ENCODE measurements around the gene VPS51.
A peak's percentile ranks its signal among the peaks of the same experiment; 100 is the strongest.
"Not testable (repeated sequence)": the region's sequence is repeated elsewhere in the genome, so short reads cannot be mapped to it uniquely, and the experiment has no call there.

The VPS51 gene

DNA sequence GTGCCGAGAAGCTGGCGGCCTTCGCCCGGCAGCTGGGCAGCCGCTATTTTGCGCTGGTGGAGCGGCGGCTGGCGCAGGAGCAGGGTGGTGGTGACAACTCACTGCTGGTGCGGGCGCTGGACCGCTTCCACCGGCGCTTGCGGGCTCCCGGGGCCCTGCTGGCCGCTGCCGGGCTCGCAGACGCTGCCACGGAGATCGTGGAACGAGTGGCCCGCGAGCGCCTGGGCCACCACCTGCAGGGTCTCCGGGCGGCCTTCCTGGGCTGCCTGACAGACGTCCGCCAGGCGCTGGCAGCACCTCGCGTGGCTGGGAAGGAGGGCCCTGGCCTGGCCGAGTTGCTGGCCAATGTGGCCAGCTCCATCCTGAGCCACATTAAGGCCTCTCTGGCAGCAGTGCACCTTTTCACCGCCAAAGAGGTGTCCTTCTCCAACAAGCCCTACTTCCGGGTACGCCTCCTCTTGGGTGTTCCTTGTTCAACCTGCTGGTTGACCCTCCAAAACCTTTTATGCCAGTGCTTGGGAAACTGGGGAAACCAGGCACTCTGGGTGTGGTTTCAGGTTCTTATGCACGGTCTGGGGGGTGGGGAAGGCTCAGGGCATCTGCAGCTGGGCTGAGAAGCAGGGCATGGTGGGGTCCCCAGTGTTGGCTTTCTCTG lies 12.6 kb downstream of the VPS51 start:
- FAIRE-seq, result no peak

DNA sequence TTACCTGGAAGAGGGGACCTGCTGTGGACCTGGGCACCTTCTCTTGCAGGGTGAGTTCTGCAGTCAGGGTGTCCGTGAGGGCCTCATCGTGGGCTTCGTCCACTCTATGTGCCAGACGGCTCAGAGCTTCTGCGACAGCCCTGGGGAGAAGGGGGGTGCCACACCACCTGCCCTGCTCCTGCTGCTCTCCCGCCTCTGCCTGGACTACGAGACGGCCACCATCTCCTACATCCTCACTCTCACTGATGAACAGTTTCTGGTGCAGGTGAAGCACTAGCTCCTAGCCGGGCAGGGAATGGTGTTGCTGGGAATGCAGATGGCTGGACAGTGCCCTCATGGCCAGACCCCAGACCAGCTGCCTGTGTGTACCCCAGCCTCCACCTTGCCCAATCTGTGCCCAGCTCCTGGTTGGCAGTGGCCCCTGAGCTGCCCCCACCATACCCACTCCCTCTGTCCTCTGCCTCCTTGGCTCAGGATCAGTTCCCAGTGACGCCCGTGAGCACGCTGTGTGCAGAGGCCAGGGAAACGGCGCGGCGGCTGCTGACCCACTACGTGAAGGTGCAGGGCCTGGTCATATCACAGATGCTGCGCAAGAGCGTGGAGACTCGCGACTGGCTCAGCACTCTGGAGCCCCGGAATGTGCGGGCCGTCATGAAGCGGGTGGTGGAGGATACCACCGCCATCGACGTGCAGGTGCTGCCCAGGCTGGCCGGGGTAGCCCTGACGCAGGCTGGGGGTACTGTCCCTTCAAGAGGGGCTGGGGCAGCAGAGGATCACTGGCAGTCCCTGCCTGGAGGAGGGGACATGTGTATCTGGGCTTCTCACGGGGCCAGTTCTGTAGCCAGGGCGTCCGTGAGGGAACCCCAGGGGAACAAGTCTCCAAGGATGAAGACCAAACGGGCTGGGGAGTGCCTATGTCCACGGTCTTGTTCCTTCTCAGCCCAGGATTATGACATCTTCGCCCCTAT lies 13.5 kb downstream of the VPS51 start:
- FAIRE-seq, result no peak

DNA sequence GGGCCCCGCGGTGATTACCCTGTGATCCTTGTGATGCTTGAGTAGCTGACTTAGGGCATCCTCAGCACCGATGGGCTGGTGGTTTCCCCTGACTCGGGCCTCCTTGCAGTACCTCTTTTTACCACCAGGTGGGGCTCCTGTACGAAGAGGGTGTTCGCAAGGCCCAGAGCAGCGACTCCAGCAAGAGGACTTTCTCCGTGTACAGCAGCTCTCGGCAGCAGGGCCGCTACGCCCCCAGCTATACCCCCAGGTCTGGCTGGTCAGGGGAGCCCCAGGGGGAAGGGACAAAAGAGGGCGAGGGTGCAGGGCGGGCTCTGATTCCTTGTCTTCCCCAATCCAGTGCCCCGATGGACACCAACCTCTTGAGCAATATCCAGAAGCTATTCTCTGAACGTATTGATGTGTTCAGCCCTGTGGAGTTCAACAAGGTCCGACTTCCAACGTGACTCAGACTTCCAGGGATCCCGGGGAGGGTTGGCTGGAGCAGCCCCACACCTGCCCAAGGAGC lies 14.4 kb downstream of the VPS51 start:
- FAIRE-seq, result no peak

DNA sequence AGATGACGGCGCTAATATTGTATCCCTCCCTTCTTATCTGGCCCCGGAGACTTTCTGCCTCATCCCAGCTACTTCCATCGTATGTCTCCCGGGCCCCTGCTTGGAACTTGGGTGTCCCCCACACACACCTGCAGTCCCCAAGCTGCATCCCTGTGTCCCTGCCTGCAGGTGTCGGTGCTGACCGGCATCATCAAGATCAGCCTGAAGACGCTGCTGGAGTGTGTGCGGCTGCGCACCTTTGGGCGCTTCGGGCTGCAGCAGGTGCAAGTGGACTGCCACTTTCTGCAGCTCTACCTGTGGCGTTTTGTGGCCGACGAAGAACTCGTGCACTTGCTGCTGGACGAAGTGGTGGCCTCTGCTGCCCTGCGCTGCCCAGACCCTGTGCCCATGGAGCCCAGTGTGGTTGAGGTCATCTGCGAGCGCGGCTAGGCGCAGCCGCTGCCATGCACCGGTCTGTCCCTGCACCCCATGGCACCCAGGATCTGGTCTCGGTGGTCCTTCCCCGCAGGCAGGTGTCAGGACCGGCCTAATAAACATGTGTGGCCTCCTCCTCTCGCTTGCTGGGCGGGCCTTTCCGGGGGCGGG lies 15.2 kb downstream of the VPS51 start:
- no peak for FAIRE-seq

DNA sequence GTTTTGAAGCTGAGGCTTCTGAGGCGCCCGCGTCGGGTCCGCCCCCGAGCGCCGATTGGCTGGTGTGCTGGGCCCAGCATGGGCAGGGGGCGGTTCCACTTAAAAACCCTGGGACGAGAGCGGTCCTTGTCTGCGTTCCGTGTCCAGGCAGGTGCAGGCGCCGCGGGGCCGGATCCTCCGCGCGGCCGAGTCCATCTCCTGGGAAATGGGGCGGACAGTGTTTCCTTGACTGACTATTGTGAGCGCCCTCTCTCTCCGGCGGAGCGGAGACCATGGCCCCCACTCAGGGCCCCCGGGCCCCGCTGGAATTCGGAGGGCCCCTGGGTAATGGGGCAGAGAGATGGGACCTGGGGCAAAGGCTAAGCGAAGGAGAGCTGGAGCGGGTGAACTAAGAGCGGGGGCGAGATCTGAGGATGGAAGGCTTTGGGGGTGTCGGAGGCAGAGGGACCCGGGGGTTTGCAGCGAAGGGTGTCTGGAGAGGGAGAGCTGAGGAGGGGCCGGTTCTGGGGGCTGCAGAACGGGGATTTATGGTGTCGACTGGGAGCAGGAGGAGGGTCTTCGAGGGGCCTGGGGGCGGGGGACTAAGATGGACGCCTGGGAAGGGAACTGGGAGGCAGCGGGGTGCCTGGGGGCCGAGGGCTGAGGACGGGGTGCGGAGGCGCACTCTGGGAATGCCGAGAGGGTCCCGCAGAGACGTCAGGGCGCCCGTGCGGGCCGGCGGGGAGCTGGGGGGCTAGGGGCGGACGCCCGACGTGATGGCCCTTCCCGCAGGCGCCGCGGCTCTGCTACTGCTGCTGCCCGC lies 15.9 kb downstream of the VPS51 start, which contains the start of gene TM7SF2:
TM7SF2 (plus strand) TSS at position 129 of the 802 bp plus-strand sequence; CDS start at position 273, 144 bp downstream.
- no peak for FAIRE-seq

DNA sequence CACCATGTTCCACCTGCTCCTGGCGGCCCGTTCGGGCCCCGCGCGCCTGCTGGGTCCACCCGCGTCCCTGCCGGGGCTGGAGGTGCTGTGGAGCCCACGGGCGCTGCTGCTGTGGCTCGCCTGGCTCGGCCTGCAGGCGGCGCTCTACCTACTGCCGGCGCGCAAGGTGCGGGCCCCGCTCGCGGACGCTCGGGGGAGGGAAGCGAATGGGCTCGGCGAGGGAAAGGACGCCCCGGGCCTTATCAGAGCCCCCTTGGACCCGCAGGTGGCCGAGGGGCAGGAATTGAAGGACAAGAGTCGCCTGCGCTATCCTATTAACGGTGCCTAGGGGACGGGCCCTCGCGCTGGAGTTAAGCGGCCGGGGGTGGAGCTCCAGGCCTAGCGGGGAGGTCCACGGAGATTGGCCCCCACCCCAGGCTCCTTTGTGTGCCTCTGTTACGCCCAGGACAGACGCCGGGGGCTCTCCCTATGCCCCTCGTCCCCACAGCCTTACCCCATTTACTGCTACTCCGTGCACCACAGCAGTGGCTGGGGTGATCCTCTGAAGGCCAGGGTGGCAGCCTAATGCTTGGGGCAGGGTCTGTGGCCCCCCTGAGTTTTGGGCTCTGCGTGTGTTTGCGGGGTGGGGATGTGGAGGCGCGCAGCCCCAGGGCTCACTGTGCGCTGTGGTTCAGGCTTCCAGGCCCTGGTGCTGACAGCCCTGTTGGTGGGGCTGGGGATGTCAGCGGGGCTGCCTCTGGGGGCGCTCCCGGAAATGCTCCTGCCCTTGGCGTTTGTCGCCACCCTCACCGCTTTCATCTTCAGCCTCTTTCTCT lies 16.7 kb downstream of the VPS51 start:
- FAIRE-seq, result no peak

DNA sequence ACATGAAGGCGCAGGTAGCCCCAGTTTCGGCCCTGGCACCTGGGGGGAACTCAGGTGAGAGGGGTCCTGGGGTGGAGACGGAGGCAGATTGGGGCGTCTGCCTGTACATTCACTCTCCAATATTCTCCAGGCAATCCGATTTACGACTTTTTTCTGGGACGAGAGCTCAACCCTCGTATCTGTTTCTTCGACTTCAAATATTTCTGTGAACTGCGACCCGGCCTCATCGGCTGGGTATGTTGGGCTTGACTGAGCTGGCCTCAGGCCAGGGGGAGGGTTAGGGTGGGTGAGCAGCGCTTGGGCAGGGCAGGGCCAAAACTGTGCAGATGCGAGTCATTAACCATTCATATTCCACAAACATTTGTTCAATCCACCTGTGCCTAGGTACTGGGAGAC lies 17.3 kb downstream of the VPS51 start:
- no peak for FAIRE-seq

DNA sequence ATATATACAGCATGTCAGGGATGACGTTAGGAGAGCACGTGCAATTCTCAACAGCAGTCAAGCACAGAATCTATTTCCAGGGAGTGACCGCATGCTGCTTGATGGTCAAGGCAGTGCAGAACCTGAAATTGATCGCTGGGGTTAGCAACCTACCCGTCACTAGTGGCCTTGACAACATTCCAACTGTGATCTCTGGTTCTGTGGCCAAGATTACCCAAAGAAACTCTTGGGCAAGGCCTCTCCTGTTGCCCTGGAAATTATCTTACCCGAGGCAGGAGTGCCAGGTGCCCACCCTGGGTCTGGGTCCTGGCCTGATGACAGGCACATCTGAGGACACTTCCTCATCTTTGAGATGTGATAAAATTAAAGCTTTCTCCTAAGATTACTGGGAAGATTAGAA lies 17.8 kb downstream of the VPS51 start:
- FAIRE-seq, result no peak

DNA sequence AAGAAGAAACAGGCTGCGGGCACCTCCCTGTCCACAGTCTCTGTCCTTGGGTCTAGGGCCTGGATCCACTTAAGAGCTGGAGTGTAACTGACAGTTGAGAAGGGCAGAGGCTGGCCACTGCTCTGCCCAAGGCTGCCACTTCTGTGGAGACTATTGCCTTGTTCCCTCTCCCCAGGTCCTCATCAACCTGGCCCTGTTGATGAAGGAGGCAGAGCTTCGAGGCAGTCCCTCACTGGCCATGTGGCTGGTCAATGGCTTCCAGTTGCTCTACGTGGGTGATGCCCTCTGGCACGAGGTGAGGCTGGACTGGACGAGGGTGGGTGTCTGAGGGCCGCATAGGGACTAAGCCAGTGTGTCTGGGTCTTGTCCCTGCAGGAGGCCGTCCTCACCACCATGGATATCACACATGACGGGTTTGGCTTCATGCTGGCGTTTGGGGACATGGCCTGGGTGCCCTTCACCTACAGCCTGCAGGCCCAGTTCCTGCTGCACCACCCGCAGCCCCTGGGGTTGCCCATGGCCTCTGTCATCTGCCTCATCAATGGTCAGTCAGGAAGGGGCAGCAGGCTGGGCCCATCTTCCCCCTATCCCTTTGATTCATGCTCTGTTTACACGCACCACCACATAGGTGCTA lies 18.6 kb downstream of the VPS51 start:
- FAIRE-seq, result no peak

DNA sequence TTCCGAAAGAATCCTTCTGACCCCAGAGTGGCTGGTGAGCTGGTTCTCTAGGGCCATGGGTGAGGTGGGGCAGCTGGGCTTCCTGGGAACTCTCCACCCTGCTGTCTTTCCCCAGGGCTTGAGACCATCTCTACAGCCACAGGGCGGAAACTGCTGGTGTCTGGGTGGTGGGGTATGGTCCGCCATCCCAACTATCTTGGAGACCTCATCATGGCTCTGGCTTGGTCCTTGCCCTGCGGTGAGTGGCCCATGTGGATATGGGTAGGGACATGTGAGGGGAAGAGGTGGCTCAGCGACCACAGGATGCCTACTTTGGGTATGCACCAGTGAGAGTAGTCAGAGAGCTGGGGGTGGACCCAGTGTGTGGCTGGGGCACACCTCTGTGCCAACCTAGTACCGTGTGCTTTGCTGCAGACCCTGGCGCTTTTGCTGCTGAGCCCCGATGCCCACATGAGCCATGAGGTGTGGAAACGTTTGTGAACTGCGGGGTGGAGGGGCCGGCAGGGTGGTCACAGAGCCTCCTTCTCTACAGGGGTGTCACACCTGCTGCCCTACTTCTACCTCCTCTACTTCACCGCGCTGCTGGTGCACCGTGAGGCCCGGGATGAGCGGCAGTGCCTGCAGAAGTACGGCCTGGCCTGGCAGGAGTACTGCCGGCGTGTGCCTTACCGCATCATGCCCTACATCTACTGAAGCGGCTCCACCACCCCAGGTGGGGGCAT lies 19.5 kb downstream of the VPS51 start:
- no peak for FAIRE-seq

DNA sequence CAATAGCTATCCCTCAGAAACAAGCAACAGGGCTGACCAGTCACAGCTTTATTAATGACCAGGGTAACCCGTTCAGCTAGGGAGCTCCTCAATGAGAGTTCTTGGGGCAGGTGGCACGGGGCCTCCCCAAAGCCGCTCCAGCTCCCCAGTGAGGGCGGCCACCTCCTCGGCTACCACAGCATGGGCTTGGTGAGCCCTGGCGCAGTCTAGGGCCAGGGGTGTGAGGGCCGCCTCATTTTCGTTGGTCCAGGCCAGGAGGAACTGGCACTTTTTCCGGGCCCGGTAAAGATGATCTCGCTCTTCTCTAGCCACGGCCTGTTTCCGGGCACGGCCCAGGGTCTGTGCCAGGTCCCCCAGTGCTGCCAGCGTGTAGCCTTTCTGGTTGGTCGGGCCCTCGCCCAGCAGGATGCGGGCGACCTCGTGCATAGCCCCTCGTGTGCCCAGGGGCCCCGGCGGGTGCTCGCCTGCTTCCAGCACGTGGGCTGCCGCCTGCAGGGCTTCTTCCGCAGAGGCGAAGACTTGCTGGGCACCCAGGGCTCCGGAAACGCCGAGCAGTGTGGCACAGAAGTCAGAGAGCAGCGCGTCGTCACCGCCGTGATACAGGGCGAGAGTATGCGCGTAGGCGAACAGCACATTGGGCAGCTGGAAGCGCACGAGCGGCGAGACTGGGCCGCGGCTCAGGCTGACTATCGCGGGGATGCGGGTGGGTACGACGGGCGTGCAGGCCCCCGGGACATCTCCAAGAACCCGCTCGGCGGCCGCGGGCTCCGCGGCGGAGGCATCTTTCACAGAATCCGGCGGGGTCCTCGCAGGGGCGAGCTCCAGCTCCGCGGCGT lies 20.6 kb downstream of the VPS51 start:
- FAIRE-seq, result no peak

DNA sequence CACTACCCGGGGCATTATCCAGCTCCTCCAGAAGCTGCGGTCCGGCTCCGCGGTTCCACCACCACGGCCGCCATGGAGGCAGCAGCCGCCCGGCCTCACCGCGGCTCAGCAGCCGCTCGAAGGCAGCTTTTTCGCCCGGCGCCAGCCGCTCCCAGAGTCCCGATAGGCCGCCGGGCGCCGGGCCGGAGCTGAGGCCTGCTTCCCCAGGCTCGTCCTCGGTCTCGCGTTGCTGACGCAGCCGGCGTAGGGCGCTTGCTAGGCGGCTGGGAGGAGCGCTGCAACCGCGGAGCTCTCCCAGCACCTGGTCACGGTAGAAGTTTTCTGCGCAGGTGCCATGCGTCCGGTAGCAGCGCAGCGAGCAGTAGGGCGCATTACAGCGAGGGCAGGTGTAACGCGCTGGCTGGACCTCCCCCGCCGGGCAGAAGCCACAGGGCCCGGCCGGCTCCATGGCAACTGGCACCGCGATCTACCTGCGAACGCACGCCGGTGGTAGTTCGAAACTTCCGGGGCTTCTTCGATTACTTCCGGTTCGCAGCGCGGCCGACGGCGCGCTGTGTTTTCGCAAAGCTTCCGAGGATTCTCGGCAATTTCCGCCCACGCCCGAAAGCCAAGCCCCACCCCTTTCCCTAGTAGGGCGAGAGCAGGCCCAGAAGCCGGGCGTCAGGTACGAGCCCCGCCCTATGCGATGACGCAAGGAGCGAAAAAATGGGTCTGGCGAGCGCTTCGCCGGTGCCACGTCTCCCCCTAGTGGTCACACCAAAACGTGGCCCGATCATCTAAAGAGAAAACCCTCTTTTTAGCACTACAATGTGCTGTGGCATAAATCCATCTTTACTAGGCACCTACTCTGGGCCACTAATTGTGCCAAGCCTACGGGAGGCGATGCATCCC lies 21.4 kb downstream of the VPS51 start, which contains the start of gene ZNHIT2:
ZNHIT2 (minus strand) TSS at position 496 of the 891 bp plus-strand sequence; CDS start at position 448, 48 bp downstream.
- FAIRE-seq, result peak; percentile 91

DNA sequence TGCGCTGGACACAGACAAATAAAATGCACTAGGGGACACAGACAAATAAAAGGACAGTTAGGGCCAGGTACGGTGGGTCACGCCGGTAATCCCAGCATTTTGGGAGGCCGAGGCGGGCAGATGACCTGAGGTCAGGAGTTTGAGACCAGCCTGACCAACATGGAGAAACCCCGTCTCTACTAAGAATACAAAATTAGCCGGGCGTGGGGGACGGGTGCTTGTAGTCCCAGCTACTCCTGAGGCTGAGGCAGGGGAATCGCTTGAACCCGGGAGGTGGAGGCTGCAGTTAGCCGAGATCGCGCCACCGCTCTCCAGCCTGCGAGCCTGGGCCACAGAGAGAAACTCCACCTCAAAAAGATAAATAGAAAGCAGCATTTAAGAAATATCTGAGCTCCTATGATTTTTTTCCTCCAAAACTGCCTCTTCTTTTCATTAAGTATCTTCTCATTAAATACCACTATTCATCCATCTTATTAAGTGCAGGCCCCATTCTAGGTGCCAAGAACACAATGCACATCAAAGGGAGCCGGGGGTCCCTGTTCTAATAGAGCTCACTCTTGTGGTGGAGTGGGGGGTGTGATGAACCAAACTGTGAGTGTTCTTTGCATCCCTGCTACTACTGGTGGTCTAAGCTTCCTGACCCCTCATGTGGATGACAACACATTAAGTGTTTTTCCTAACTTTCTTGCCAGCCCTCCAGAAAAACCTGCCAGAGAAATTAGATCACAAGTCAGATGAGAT lies 22.3 kb downstream of the VPS51 start:
- FAIRE-seq, result no peak

DNA sequence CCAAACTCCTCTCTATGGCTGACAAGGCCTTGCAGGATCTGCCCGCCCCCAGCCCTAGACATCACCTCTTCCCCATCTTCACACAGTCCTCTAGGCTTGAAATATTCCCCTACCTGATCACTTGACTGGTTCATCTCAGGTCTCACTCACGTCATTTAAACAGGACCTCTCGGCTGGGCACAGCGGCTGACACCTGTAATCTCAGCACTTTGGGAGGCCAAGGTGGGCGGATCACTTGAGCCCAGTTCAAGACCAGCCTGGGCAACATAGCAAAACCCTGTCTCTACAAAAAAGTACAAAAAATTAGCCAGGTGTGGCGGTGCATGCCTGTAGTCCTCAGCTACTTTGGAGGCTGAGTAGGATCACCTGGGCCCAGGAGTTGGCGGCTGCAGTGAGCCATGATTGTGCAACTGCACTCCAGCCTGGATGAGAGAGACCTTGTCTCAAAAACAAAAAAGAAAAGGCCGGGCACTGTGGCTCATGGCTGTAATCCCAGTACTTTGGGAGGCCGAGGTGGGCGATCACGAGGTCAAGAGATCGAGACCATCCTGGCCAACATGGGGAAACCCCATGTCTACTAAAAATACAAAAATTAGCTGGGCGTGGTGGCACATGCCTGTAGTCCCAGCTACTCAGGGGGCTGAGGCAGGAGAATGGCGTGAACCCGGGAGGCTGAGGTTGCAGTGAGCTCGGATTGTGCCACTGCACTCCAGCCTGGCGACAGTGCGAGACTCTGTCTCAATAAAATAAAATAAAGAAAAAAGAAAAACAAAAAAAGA lies 23.1 kb downstream of the VPS51 start:
- FAIRE-seq, result not testable (repeated sequence)

DNA sequence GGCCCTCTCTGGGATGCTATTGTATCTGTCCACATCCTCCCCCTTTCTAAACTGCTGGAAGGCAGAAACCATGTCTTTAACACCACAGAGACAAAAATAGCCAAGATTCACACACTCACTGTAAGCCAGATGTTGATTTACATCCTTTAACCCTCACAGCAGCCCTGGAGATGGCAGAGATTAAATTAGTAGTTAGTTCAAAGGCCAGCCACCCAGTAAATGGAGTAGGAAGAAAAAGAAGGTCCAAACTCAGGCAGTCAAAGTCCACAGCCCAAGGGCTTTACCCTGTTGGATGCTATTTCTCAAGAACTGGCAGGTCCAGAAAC lies 23.6 kb downstream of the VPS51 start:
- FAIRE-seq, result no peak

DNA sequence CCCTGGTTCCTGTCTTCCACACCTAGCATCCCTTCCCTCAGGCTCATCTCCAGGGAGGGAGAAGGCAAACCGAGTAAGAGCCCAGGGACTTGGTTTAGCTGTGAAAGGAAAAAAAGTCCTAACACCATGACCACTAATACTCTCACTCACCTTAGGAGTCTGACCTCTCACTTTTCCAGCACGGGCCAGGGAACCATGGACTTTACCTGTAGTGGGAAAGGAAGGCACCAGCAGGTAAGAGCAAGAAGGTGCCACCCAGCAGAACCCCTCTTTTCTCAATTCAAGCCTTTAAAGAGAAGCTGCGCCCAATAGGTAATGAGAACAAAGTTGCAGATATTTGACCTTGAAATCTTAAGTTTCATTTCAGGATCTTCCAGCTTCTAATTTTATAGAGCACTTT lies 24.8 kb downstream of the VPS51 start:
- FAIRE-seq, result no peak

DNA sequence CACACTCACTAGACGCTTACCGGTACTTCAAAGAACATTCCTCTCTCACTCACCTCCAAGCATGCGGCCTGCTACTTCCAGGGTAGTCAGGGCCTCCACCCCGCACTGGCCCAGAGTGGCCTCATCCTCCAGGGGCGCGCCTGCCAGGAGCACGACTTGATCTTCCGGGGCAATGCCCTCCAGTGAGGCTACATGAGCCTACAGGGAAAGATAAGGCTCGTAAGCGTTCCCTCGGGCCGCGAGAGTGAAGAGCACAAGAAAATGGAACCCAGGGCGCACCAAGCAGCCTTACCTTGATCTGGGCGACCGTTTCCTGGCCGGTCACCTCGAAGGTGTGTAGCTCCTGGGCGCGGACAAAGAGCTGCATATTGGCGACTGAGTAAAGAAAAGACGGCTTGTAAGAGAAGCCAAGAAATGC lies 25.4 kb downstream of the VPS51 start:
- no peak for FAIRE-seq

All from islet of Langerhans (tissue), 1 donor.